Naive B cell (primary cell): ENCODE measurements around the gene MYCL. TPM values are rescaled to one million over a fixed set of nuclear protein-coding genes. Genes with fewer than 3 reads are reported as not detected.

ENCODE experiments used
- ATAC-seq, 2 donors: fragments of 150-1000 bp; cut with Tn5 transposase; 2 replicates each; pipeline ENCODE4 v1.10.0; 2021; ENCODE audit warnings: low read depth in 2 of 2, mild to moderate bottlenecking in 2 of 2, moderate library complexity in 2 of 2
- DNase-seq: peaks from one replicate; pipeline ENCODE4 v3.0.0; 2022
- H3K27ac Mint-ChIP-seq, 6 donors: one replicate each; pipeline ENCODE4 v1.8.0; 2020 to 2022; ENCODE audit warnings: mild to moderate bottlenecking in 6 of 6, mixed read lengths in 6 of 6, moderate library complexity in 5 of 6, inconsistent platforms in 2 of 6
- H3K27me3 Mint-ChIP-seq, 3 donors: one replicate each; pipeline ENCODE4 v1.8.0; 2021 to 2022; ENCODE audit warnings: mixed read lengths in 3 of 3, mild to moderate bottlenecking in 1 of 3
- H3K36me3 Mint-ChIP-seq, 2 donors: one replicate each; pipeline ENCODE4 v1.8.0; 2020 to 2022; ENCODE audit warnings: mixed read lengths in 2 of 2, inconsistent platforms in 1 of 2, mild to moderate bottlenecking in 1 of 2
- H3K4me1 Mint-ChIP-seq, 3 donors: one replicate each; pipeline ENCODE4 v1.8.0; 2020 to 2022; ENCODE audit warnings: mixed read lengths in 3 of 3, inconsistent platforms in 1 of 3, mild to moderate bottlenecking in 1 of 3, moderate library complexity in 1 of 3
- H3K4me3 Mint-ChIP-seq, 8 donors: one replicate each; pipeline ENCODE4 v1.8.0; 2020 to 2022; ENCODE audit warnings: mild to moderate bottlenecking in 8 of 8, mixed read lengths in 8 of 8, moderate library complexity in 8 of 8, inconsistent platforms in 2 of 8
- H3K9me3 Mint-ChIP-seq, 7 donors: one replicate each; pipeline ENCODE4 v1.8.0; 2020 to 2022; ENCODE audit warnings: mixed read lengths in 7 of 7, mild to moderate bottlenecking in 5 of 7, inconsistent platforms in 2 of 7, moderate library complexity in 1 of 7
- polyA plus RNA-seq, 6 donors: library from polyadenylated mRNA; unstranded; fragments of 300-500 nt; fragmentation: Illumina TruSeq; gene quantifications; one replicate each; pipeline ENCODE4 v1.2.3, GENCODE V29; 2021; ENCODE audit warnings: low read depth in 6 of 6

MYCL gene
- polyA plus RNA-seq, 6 donors from 2014 or later, result 0.12 to 0.36 TPM; not detected in 4

DNA sequence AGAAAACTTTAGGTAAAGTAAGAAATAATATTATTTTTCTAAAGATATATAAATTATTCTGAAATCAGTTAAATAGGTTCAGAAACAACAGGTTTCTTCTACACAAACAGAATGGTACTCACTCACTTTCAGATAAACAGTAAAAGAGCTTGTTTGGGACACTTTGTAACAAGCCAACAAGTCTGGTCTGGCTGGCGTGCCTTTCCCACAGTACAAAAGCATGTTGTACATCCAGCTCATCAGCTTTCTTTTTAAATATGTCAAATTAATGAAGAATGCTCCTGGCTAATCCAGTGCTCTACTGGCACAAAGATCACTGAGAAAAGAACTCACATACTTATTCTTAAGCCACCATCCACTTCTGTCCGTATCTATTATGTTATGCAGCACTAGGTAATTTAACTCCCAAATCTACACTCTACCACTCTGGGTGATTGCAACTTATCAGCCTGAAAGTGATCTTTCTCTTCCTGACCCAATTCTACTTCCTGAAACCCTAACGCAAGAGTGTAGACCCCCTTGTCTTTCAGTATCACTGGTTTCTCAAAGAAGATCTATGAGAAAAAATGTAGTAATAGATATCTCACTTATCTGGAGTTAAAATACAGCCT is 51.0 kb downstream of the MYCL start:
- no peak overlapping the region for H3K4me3 Mint-ChIP-seq
- H3K9me3 Mint-ChIP-seq, result no peaks in the 10 kb centered on the region
- H3K36me3 Mint-ChIP-seq, result peaks cover 7 to 12% of the 10 kb centered on the region in 2 donors
- no peaks in the 10 kb centered on the region for H3K27me3 Mint-ChIP-seq
- DNase-seq (no peak), ATAC-seq (no peak)
- H3K4me1 Mint-ChIP-seq, result peaks cover 5 to 11% (median 6%) of the 10 kb centered on the region in 3 donors
- H3K27ac Mint-ChIP-seq, result peak overlapping the region in 1 of 6 donors; percentile 37

DNA sequence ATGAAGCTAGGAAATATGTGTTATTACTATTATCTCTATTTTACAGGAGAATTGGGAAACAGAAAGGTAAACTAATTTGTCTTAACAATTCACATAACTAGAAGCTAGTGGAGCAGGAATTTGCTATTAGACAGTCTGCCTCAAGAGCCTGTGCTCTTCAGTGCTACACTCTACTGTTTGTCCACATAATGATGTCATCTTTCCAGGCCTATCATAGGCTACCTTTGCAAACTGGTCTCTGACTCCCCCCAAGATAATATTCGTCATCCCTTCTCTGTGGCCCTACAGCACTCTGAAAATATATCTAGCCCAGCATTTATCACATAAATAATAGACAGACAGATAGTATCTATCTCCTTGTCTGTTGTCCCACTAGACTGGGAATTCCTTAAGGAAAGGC is 52.5 kb downstream of the MYCL start:
- Mint-ChIP-seq H3K36me3 (peaks cover 0 to 5% of the 10 kb centered on the region in 2 donors), H3K27me3 (no peaks in the 10 kb centered on the region), H3K9me3 (no peaks in the 10 kb centered on the region), H3K4me1 (peaks cover 9 to 19% (median 14%) of the 10 kb centered on the region in 3 donors), H3K4me3 (no peak overlapping the region), H3K27ac (peak overlapping the region in 1 of 6 donors; percentile 10)
- DNase-seq (no peak), ATAC-seq (no peak)

- Mint-ChIP-seq H3K27me3 (no peaks in the 10 kb centered on the region), H3K27ac (peak overlapping the region in 1 of 6 donors; percentile 14), H3K9me3 (no peaks in the 10 kb centered on the region), H3K4me3 (no peak overlapping the region), H3K4me1 (peaks cover 14 to 21% (median 19%) of the 10 kb centered on the region in 3 donors), H3K36me3 (peaks cover 10 to 11% of the 10 kb centered on the region in 2 donors)
- DNase-seq (no peak), ATAC-seq (no peak)
Measured at GRCh38 chr1:39847940-39848339, 53.8 kb downstream of the MYCL start.

DNA sequence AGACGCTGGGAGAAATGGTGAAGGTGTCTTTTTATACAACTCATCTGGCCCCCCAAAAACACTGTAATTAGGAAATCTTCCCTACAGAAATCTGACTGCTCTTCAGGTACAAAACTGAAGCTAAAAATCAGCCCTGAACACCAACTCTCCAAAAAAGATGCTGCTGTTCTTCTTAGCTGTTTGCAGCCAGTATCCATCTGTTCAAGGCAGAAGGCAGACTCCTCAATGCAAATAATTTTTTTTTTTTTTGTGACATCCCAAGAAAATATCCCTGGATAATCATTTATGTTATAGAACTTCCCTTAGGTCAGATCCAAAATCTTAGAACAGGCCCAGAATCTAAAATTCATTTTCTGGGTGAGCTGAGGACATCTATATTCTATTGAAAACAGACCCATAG is 54.9 kb downstream of the MYCL start:
- Mint-ChIP-seq H3K4me1 (peaks cover 14 to 22% (median 21%) of the 10 kb centered on the region in 3 donors), H3K36me3 (peaks cover 17 to 19% of the 10 kb centered on the region in 2 donors), H3K9me3 (no peaks in the 10 kb centered on the region), H3K27me3 (no peaks in the 10 kb centered on the region), H3K27ac (peak overlapping the region in 2 of 6 donors; percentile 62 to 69), H3K4me3 (no peak overlapping the region)
- ATAC-seq (no peak), DNase-seq (no peak)

- DNase-seq (peak; percentile 66), ATAC-seq (peak; percentile 98 to 99)
- H3K36me3 Mint-ChIP-seq, result peaks cover 26 to 28% of the 10 kb centered on the region in 2 donors
- peak overlapping the region; percentile 62 to 97 (median 83) for H3K27ac Mint-ChIP-seq
- no peaks in the 10 kb centered on the region for H3K9me3 Mint-ChIP-seq
- no peaks in the 10 kb centered on the region for H3K27me3 Mint-ChIP-seq
- H3K4me1 Mint-ChIP-seq, result peaks cover 14 to 22% (median 21%) of the 10 kb centered on the region in 3 donors
- H3K4me3 Mint-ChIP-seq, result peak overlapping the region in 2 of 8 donors; percentile 28 to 42
Measured at GRCh38 chr1:39845569-39846566, 55.8 kb downstream of the MYCL start.

Other genes starting within 250 kb of the MYCL start
- gene NT5C1A, start 229.8 kb downstream of the MYCL start, polyA plus RNA-seq, result not detected
- gene HPCAL4, start 210.5 kb downstream of the MYCL start, polyA plus RNA-seq, result not detected
- 100 to 1,000 TPM in 2 of 6 donors, 10 to 100 TPM in 4; 52.8 to 118 (median 82.0) TPM for gene PPIE, start 163.0 kb downstream of the MYCL start, polyA plus RNA-seq
- 1 to 10 TPM in 1 of 6 donors, under 1 TPM in 2, not detected in 3; 0.47 to 2.3 (median 0.92) TPM for gene OXCT2, start 130.6 kb downstream of the MYCL start, polyA plus RNA-seq
- under 1 TPM in 4 of 6 donors, not detected in 2; 0.09 to 0.84 (median 0.31) TPM for gene BMP8B, start 113.1 kb downstream of the MYCL start, polyA plus RNA-seq
- 10 to 100 TPM in 1 of 6 donors, 1 to 10 TPM in 5; 4.4 to 10.2 (median 6.9) TPM for gene TRIT1, start 18.4 kb downstream of the MYCL start, polyA plus RNA-seq
- under 1 TPM in 5 of 6 donors, not detected in 1; 0.43 to 0.79 (median 0.65) TPM for gene MFSD2A, start 53.2 kb upstream of the MYCL start, polyA plus RNA-seq
- 100 to 1,000 TPM; 550 to 750 (median 592) TPM for gene CAP1, start 138.8 kb upstream of the MYCL start, polyA plus RNA-seq
- 100 to 1,000 TPM; 110 to 213 (median 133) TPM for gene PPT1, start 195.3 kb upstream of the MYCL start, polyA plus RNA-seq